GM23248 (cell line): ENCODE results near the gene TYW1B. TPM values are rescaled to one million over a fixed set of nuclear protein-coding genes. Genes with fewer than 3 reads are reported as not detected.
"Not testable (repeated sequence)": the region's sequence is repeated elsewhere in the genome, so short reads cannot be mapped to it uniquely, and the experiment has no call there.

ENCODE experiments used
- DNase-seq: peaks from one replicate; pipeline ENCODE4 v3.0.0-alpha.2; 2015
- H2AFZ ChIP-seq: fragments of 200-600 bp; sonication (generic); 2 replicates; pipeline ENCODE4 v1.6.1; 2016; ENCODE audit warnings: antibody characterized with exemption
- H3F3A ChIP-seq: fragments of 200-600 bp; sonication (generic); 2 replicates; pipeline ENCODE4 v1.6.1; 2016; ENCODE audit warnings: mild to moderate bottlenecking, antibody characterized with exemption, mixed run types; ENCODE audit not compliant: insufficient read depth
- H3K27ac ChIP-seq: fragments of 200-600 bp; sonication (generic); 2 replicates; pipeline ENCODE4 v1.5.1; 2016; ENCODE audit warnings: mild to moderate bottlenecking
- H3K27me3 ChIP-seq: fragments of 200-600 bp; sonication (generic); replicated peaks from 2 replicates; pipeline ENCODE4 v1.6.1; 2016; ENCODE audit warnings: mild to moderate bottlenecking; ENCODE audit not compliant: insufficient read depth
- H3K36me3 ChIP-seq: fragments of 200-600 bp; sonication (generic); 2 replicates; pipeline ENCODE4 v1.6.1; 2016; ENCODE audit warnings: low read depth, mild to moderate bottlenecking
- H3K4me1 ChIP-seq: fragments of 200-600 bp; sonication (generic); 2 replicates; pipeline ENCODE4 v1.6.1; 2016; ENCODE audit warnings: mild to moderate bottlenecking; ENCODE audit not compliant: insufficient read depth
- H3K4me2 ChIP-seq: fragments of 200-600 bp; sonication (generic); one replicate; pipeline ENCODE4 v1.6.1; 2016; ENCODE audit warnings: mild to moderate bottlenecking; ENCODE audit not compliant: unreplicated experiment
- H3K4me3 ChIP-seq: fragments of 200-600 bp; sonication (generic); 2 replicates; pipeline ENCODE4 v1.5.1; 2016; ENCODE audit warnings: mild to moderate bottlenecking
- H3K79me2 ChIP-seq: fragments of 200-600 bp; sonication (generic); 2 replicates; pipeline ENCODE4 v1.6.1; 2016; ENCODE audit warnings: mild to moderate bottlenecking; ENCODE audit not compliant: insufficient read depth
- H3K9ac ChIP-seq: fragments of 200-600 bp; sonication (generic); 2 replicates; pipeline ENCODE4 v1.6.1; 2016; ENCODE audit warnings: mild to moderate bottlenecking
- H3K9me2 ChIP-seq: fragments of 200-600 bp; sonication (generic); 2 replicates; pipeline ENCODE4 v1.6.1; 2016; ENCODE audit warnings: mixed run types, mild to moderate bottlenecking, moderate library complexity; ENCODE audit not compliant: insufficient read depth
- H3K9me3 ChIP-seq: fragments of 200-600 bp; sonication (generic); one replicate; pipeline ENCODE4 v1.6.1; 2017; ENCODE audit warnings: low read depth
- H4K20me1 ChIP-seq: fragments of 200-600 bp; sonication (generic); 2 replicates; pipeline ENCODE4 v1.6.0; 2016; ENCODE audit not compliant: insufficient read depth
- EZH2 ChIP-seq: fragments of 200-600 bp; sonication (generic); IDR thresholded peaks from 2 replicates; pipeline ENCODE4 v1.6.1; 2018; ENCODE audit warnings: antibody characterized with exemption, mild to moderate bottlenecking; ENCODE audit not compliant: insufficient read depth, poor library complexity, severe bottlenecking
- EZH2phosphoT487 ChIP-seq: fragments of 200-600 bp; sonication (generic); IDR thresholded peaks from 2 replicates; pipeline ENCODE4 v1.6.1; 2018; ENCODE audit warnings: antibody characterized with exemption, moderate library complexity, mild to moderate bottlenecking, low read depth; ENCODE audit not compliant: insufficient read depth
- WGBS, 2 experiments: methylation state at CpG; one replicate each; pipeline ENCODE4 v1.1.6; 2015 to 2017; ENCODE audit warnings: low lambda C conversion rate in 2 of 2, low coverage in 1 of 2; ENCODE audit errors: missing lambda C conversion rate in 2 of 2; 5-methylcytosine and 5-hydroxymethylcytosine counted together
- in situ Hi-C: fragments of 300-500 bp; cut with MboI; formaldehyde crosslinking; loops from 2 replicates; pipeline ENCODE4 v1.15.0; 2020
- polyA plus RNA-seq: library from polyadenylated mRNA; unstranded; fragments of >200 nt; fragmentation: Nextera tagmentation; extraction: Ambion mirVana; gene quantifications from 2 replicates; pipeline ENCODE4 v1.2.1, GENCODE V29; 2016
- total RNA-seq: library from RNA; depleted of rRNA; stranded (reverse); fragments of >200 nt; shearing (Covaris generic); gene quantifications from 2 replicates; pipeline ENCODE4 v1.2.3, GENCODE V29; 2014

Gene TYW1B
- total and polyA plus RNA-seq, 2 experiments from 2014 or later, result 0.75 to 1.6 TPM

DNA sequence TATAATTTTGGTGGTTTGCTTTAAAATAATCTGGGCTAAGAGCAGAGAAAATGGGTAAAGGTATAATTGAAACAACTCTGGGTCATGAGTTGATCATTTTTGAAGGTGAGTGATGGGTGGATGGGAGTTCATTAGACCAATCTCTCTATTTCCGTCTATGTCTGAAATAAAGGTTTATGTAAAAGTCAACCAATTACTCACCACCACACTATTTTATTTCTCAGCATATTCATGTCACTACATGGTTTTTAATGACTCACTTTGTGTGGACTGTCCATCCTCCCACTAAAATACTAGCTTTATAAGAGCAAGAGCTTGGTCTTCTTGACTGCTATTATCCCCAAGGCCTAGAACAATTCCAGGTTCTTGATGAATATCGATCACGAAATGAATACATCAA lies 199.6 kb downstream of the TYW1B start:
- H2AFZ ChIP-seq, H3K4me3 ChIP-seq, H3K9ac ChIP-seq, H4K20me1 ChIP-seq, H3K9me2 ChIP-seq, in situ Hi-C loops, H3K27ac ChIP-seq, H3K4me1 ChIP-seq, H3K36me3 ChIP-seq, H3K9me3 ChIP-seq, H3F3A ChIP-seq, H3K4me2 ChIP-seq, H3K79me2 ChIP-seq, H3K27me3 ChIP-seq: not testable (repeated sequence)
- peak; percentile 1 for DNase-seq
- whole genome bisulfite sequencing, 2 experiments, result 90 to 95% methylated on average over 1 of the region's 3 CpGs

DNA sequence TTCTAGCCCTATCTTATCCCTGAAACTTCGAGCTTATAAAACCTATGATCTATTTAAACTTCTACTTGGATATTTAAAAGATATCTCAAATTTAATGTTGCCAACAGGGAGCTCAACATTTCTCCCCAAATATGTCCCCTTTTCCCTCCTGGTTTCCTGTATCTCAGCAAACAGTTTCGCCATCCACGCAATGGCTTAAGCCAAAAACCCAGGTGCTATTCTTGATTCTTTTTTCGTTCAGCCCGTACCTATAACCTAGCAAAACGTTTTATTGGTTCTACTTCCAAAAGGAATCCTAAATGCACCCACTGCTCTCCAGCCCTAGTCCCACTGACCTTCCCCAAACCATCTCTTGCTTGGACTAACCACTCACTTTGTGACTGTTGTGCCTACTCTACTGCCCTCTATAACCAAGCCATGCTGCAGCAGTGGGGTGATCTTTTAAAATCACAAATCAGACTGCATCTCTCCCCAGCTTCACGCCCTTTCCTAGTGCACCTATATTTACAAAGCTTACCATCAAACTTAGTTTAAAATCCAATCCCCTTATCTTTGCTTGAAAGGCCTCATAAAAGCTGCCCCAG lies 201.5 kb downstream of the TYW1B start:
- 93% methylated on average over 6 to 7 of the region's 7 CpGs for WGBS, 2 experiments
- DNase-seq, H3K9ac ChIP-seq, H3K36me3 ChIP-seq, H3K27me3 ChIP-seq, H3K9me2 ChIP-seq, H3K4me1 ChIP-seq, H3F3A ChIP-seq, H3K9me3 ChIP-seq, in situ Hi-C loops, H4K20me1 ChIP-seq, H2AFZ ChIP-seq, H3K27ac ChIP-seq, H3K79me2 ChIP-seq, H3K4me2 ChIP-seq, H3K4me3 ChIP-seq: not testable (repeated sequence)

DNA sequence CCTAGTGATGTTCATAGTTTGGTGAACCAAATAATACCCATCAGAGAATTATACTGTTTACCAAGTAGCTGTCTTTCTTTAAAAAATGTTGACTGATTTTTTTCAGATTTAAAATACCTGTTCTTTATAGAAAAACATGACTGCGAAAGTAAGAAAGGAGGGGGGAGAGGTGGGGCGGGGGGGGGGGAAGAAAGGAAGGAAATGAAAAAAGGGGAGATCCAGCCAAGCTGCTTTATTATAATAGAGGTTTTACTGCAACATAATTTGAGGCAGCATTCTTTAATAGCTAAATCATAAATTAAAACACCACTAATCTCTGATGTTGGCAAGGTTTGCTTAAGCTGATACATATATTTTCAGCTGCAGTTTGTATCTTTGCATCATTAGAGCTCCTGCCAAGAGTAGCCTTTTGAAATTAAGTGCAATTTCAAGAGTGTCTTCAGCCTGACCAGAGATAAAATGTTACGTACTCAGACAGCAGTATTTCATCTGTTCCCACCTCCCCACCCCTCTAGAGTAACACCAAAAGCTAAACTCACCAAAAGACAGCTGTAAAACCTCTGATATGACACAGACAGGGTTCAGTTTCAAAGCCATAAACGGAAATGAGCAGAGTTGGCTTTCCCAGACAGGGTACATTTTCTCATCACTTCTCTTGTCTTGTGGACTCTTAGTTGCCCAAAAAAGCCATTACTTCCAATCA lies 202.1 kb downstream of the TYW1B start:
- H3K79me2 ChIP-seq, H3K27me3 ChIP-seq, H3K9ac ChIP-seq, H3K36me3 ChIP-seq, H3K4me2 ChIP-seq, H3K4me3 ChIP-seq, H4K20me1 ChIP-seq, in situ Hi-C loops, DNase-seq, H3K4me1 ChIP-seq, H3K9me2 ChIP-seq, H3K9me3 ChIP-seq, H3F3A ChIP-seq, H2AFZ ChIP-seq, H3K27ac ChIP-seq: not testable (repeated sequence)
- 58 to 71% methylated on average over 2 to 3 of the region's 4 CpGs for WGBS, 2 experiments

DNA sequence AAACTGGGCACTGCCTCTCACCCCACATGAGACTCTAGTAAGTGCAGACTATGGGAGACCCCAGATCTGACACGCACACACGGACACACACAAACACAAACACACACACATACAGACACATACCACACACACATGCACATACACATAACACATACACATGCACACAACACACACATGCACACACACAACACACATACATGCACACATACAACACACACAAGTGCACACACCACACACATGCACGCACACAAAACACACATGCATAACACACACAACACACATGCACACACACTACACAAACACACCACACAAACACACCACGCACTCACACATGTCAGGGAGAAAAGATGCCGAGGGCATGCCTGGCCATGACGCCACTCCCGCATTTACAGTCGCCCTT lies 205.5 kb downstream of the TYW1B start:
- Histone ChIP-seq H4K20me1 (no peaks in the 10 kb centered on the region), H3K79me2 (no peaks in the 10 kb centered on the region), H3K4me1 (no peaks in the 10 kb centered on the region), H3K4me2 (no peak overlapping the region), H3K9me3 (no peaks in the 10 kb centered on the region), H3K36me3 (no peaks in the 10 kb centered on the region), H3K9ac (no peak overlapping the region), H3K4me3 (no peak overlapping the region), H3K27me3 (no peaks in the 10 kb centered on the region), H3K27ac (no peak overlapping the region), H2AFZ (no peak overlapping the region), H3K9me2 (no peaks in the 10 kb centered on the region), H3F3A (no peaks in the 10 kb centered on the region)
- WGBS, 2 experiments, result 97 to 98% methylated on average over 8 of the region's 8 CpGs
- no peak for DNase-seq
- in situ Hi-C loops, result no loop called here
- TF ChIP-seq EZH2 (no peak), EZH2phosphoT487 (no peak)

DNA sequence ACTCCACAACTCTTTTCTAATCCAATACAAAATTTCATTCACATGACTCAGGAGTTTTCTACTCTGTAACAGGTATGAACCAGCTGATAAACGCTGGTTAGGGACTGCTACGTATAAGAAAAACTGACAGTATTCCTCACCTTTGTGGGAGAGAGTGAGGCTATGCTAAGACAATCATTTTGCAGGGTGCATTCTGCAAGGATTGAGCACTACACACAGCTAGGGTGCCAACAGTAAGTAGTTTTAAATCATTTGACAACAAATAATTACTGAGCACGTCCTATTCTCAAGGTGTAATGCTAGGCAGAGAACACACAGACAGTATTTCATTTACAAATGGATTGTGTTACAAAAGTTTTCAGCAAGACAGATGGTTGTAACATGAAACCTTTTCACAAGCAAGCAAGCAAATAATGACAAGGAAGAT lies 206.2 kb downstream of the TYW1B start:
- H3K36me3 ChIP-seq, H3K27me3 ChIP-seq, H2AFZ ChIP-seq, H3K79me2 ChIP-seq, H3K9me2 ChIP-seq, H3K4me3 ChIP-seq, H3K27ac ChIP-seq, H3K4me2 ChIP-seq, DNase-seq, H3K4me1 ChIP-seq, H3K9ac ChIP-seq, in situ Hi-C loops, H4K20me1 ChIP-seq, H3K9me3 ChIP-seq, H3F3A ChIP-seq: not testable (repeated sequence)
- WGBS, 2 experiments, result 75 to 79% methylated on average over 3 of the region's 3 CpGs

DNA sequence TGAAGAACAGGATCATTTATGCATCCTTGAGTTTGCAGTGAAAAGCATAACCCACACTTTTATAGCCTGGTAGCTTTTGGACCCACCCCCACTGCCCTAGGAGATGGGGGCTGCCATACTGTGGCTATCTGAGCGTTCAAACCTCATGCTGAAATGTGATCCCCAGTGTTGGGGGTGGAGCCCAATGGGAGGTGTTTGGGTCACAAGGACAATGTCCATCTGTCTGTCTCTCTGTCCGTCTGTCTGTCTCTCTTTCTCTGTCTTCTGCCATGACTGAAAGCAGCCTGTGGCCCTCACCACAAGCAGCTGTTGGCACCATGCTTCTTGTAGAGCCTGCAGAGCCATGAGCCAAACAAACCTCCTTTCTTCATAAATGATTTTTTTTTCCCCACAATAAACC lies 207.1 kb downstream of the TYW1B start:
- H4K20me1 ChIP-seq, H3K79me2 ChIP-seq, H3K27ac ChIP-seq, H3K4me2 ChIP-seq, H3K4me1 ChIP-seq, DNase-seq, H2AFZ ChIP-seq, in situ Hi-C loops, H3K36me3 ChIP-seq, H3K9ac ChIP-seq, H3K9me2 ChIP-seq, H3K9me3 ChIP-seq, H3K4me3 ChIP-seq, H3F3A ChIP-seq, H3K27me3 ChIP-seq: not testable (repeated sequence)
- 92 to 93% methylated on average over 2 of the region's 2 CpGs for WGBS, 2 experiments

DNA sequence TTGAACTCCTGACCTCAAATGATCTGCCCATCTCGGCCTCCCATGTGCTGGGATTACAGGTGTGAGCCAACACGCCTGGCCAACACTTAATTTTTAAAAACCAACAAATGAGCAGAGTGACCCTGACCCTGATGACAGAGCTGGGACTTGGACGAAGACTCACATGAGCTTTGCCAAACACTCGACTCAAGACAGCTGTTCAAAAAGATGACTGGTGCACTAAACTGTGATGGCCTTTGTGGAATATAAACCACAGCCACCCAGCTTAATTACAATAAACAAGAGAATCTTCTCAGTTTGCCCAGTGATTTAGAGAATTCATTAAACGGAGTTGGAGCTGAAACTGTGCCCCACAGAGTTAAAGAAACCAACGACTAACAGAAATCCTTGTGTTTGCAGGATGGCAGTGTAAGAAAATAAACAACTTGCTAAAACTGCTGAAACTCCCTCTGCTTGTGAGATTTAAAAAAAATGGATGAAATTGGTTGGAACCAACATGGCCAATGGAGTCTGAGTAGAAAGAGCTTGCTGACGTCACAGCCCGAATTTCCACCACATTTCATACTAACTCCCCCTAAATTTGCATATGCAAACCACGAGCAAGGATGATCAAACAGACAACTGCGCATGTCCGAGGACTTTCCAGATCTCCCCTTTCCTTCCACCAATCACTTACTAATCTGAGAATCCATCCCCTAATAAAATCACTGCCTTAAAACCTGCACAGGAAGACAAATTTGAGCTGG lies 209.4 kb downstream of the TYW1B start:
- in situ Hi-C loops, DNase-seq: not testable (repeated sequence)

More for the DNA sequence above, 209.4 kb downstream of the TYW1B start:
- not testable (repeated sequence) for H3K9me3 ChIP-seq, H2AFZ ChIP-seq, H3K9me2 ChIP-seq, H3K36me3 ChIP-seq, H3K27ac ChIP-seq, H3F3A ChIP-seq, H3K9ac ChIP-seq, H3K4me2 ChIP-seq, H3K79me2 ChIP-seq, H3K4me3 ChIP-seq, H4K20me1 ChIP-seq, H3K27me3 ChIP-seq, H3K4me1 ChIP-seq
- WGBS, 2 experiments, result 45 to 54% methylated on average over 11 of the region's 11 CpGs
